PC-3 (cell line): ENCODE results near the gene CMTM4. TPM values are rescaled to one million over a fixed set of nuclear protein-coding genes. Genes with fewer than 3 reads are reported as not detected.

Experiments used
- ATAC-seq: fragments of 200-7000 bp; cut with Tn5 transposase; 2 replicates; pipeline ENCODE4 v1.9.1; 2020; ENCODE audit warnings: mild to moderate bottlenecking, moderate library complexity
- BruUV-seq: library from RNA; stranded (reverse); fragments of 400-500 nt; replicated peaks from 2 replicates; lab custom pipeline; 2021; lab: Mats Ljungman, UMichigan
- CTCF ChIA-PET: fragments of 300-600 bp; sonication (Branson Sonifier 250); formaldehyde crosslinking; loops from one replicate; lab custom pipeline; 2022; ENCODE audit warnings: antibody characterized with exemption; lab: Charles Lee
- POLR2A ChIA-PET: fragments of 300-600 bp; sonication (Branson Sonifier 250); formaldehyde crosslinking; loops from one replicate; lab custom pipeline; 2022; ENCODE audit warnings: antibody characterized with exemption; ENCODE audit not compliant: unreplicated experiment; lab: Charles Lee
- DNase-seq: peaks from one replicate; pipeline ENCODE4 v3.0.0-alpha.2; 2015
- H2AFZ ChIP-seq: fragments of 300-600 bp; sonication (generic); 2 replicates; pipeline ENCODE4 v1.6.0; 2016; ENCODE audit warnings: antibody characterized with exemption, low read length
- H3F3A ChIP-seq: fragments of 300-600 bp; sonication (generic); one replicate; pipeline ENCODE4 v1.6.0; 2017; ENCODE audit warnings: antibody characterized with exemption, low read length, control low read depth, mild to moderate bottlenecking; ENCODE audit not compliant: unreplicated experiment
- H3K27ac ChIP-seq: fragments of 300-600 bp; sonication (generic); 2 replicates; pipeline ENCODE4 v1.5.1; 2016; ENCODE audit warnings: mild to moderate bottlenecking, low read length
- H3K27me3 ChIP-seq: fragments of 300-600 bp; sonication (generic); 2 replicates; pipeline ENCODE4 v1.6.1; 2016; ENCODE audit warnings: low read length, mixed read lengths
- H3K36me3 ChIP-seq: fragments of 300-600 bp; sonication (generic); 2 replicates; pipeline ENCODE4 v1.6.1; 2016; ENCODE audit warnings: low read depth, mixed run types, low read length, mixed read lengths
- H3K4me1 ChIP-seq: fragments of 300-600 bp; sonication (generic); 2 replicates; pipeline ENCODE4 v1.5.1; 2016; ENCODE audit warnings: low read length; ENCODE audit not compliant: insufficient read depth
- H3K4me2 ChIP-seq: fragments of 300-600 bp; sonication (generic); 2 replicates; pipeline ENCODE4 v1.6.0; 2016; ENCODE audit warnings: low read length
- H3K4me3 ChIP-seq: fragments of 300-600 bp; sonication (generic); 2 replicates; pipeline ENCODE4 v1.5.1; 2016; ENCODE audit warnings: mild to moderate bottlenecking, low read length, mixed read lengths
- H3K79me2 ChIP-seq: fragments of 300-600 bp; sonication (generic); 2 replicates; pipeline ENCODE4 v1.6.1; 2017; ENCODE audit warnings: low read length, mixed read lengths
- H3K9ac ChIP-seq: fragments of 300-600 bp; sonication (generic); 2 replicates; pipeline ENCODE4 v1.6.0; 2016; ENCODE audit warnings: mild to moderate bottlenecking, low read length
- H3K9me2 ChIP-seq: fragments of 300-600 bp; sonication (generic); replicated peaks from 2 replicates; pipeline ENCODE4 v1.6.1; 2016; ENCODE audit warnings: mixed run types, low read length, mixed read lengths
- H3K9me3 ChIP-seq: fragments of 300-600 bp; sonication (generic); 2 replicates; pipeline ENCODE4 v1.6.1; 2016; ENCODE audit warnings: low read length, mixed read lengths
- H4K20me1 ChIP-seq: fragments of 300-600 bp; sonication (generic); 2 replicates; pipeline ENCODE4 v1.6.1; 2016; ENCODE audit warnings: low read length, mixed read lengths
- CTCF ChIP-seq: fragments of 300-600 bp; sonication (generic); conservative IDR thresholded peaks from 2 replicates; pipeline ENCODE4 v1.5.1; 2017; ENCODE audit warnings: antibody characterized with exemption, low read depth, mild to moderate bottlenecking, low read length
- EZH2 ChIP-seq: fragments of 300-600 bp; sonication (generic); IDR thresholded peaks from one replicate; pipeline ENCODE4 v1.6.1; 2017; ENCODE audit warnings: antibody characterized with exemption, mild to moderate bottlenecking, low read length; ENCODE audit not compliant: unreplicated experiment
- EZH2phosphoT487 ChIP-seq: fragments of 300-600 bp; sonication (generic); IDR thresholded peaks from 2 replicates; pipeline ENCODE4 v1.6.1; 2018; ENCODE audit warnings: mild to moderate bottlenecking, antibody characterized with exemption, low read length, borderline replicate concordance
- intact Hi-C: fragments of 100-400 bp; cut with micrococcal nuclease; formaldehyde crosslinking; loops from 2 replicates; pipeline ENCODE4 v1.9.0; 2023
- total RNA-seq: library from RNA; depleted of rRNA; stranded (reverse); fragments of >200 nt; gene quantifications from 2 replicates; pipeline ENCODE4 v1.2.3, GENCODE V29; 2014

CMTM4 gene
- total RNA-seq, 1 experiment from 2014 or later, result 16.9 TPM

GRCh38 chr16:66740533-66740932 is 44.0 kb upstream of the CMTM4 start:
- no TSS peak for BruUV-seq

GRCh38 chr16:66740010-66740409 is 43.5 kb upstream of the CMTM4 start:
- ChIA-PET CTCF (no interaction called here), POLR2A (no interaction called here)
- Histone ChIP-seq H3F3A (no peaks in the 10 kb centered on the region), H2AFZ (no peak overlapping the region), H3K9me3 (no peaks in the 10 kb centered on the region), H3K79me2 (peaks cover 48% of the 10 kb centered on the region), H3K27me3 (no peaks in the 10 kb centered on the region), H3K9ac (no peak overlapping the region), H3K4me2 (no peak overlapping the region), H3K27ac (no peak overlapping the region), H3K9me2 (no peaks in the 10 kb centered on the region), H3K4me1 (peaks cover 34% of the 10 kb centered on the region), H3K4me3 (no peak overlapping the region), H3K36me3 (peaks cover 41% of the 10 kb centered on the region), H4K20me1 (no peaks in the 10 kb centered on the region)
- no TSS peak for BruUV-seq
- ATAC-seq (no peak), DNase-seq (peak; percentile 42)
- TF ChIP-seq EZH2phosphoT487 (no peak), CTCF (peak; percentile 74)
- intact Hi-C loops, result no loop called here

More at GRCh38 chr16:66740533-66740932, 44.0 kb upstream of the CMTM4 start:
- peaks cover 32% of the 10 kb centered on the region for H3K4me1 ChIP-seq
- no peak overlapping the region for H3K4me3 ChIP-seq
- H3K9me2 ChIP-seq, result no peaks in the 10 kb centered on the region
- no peak for TF ChIP-seq EZH2
- TF ChIP-seq EZH2phosphoT487, result no peak
- no peak for TF ChIP-seq CTCF
- no peaks in the 10 kb centered on the region for H3K9me3 ChIP-seq
- peaks cover 38% of the 10 kb centered on the region for H3K36me3 ChIP-seq
- H3K9ac ChIP-seq, result no peak overlapping the region
- DNase-seq (peak; percentile 32), ATAC-seq (peak; percentile 40)
- H2AFZ ChIP-seq, result no peak overlapping the region
- H3K4me2 ChIP-seq, result no peak overlapping the region; the same call in 1 of the 2 replicates
- no peaks in the 10 kb centered on the region for H4K20me1 ChIP-seq
- POLR2A ChIA-PET, result no interaction called here
- intact Hi-C loops, result no loop called here
- peaks cover 48% of the 10 kb centered on the region for H3K79me2 ChIP-seq
- no peaks in the 10 kb centered on the region for H3F3A ChIP-seq
- H3K27ac ChIP-seq, result peak overlapping the region; percentile 48
- CTCF ChIA-PET, result no interaction called here
- no peaks in the 10 kb centered on the region for H3K27me3 ChIP-seq

GRCh38 chr16:66735891-66736290 is 39.3 kb upstream of the CMTM4 start:
- no peak for TF ChIP-seq EZH2phosphoT487
- no peak for TF ChIP-seq EZH2
- TF ChIP-seq CTCF, result no peak
- no peaks in the 10 kb centered on the region for H3F3A ChIP-seq
- H3K4me2 ChIP-seq, result peak overlapping the region; percentile 22; the same call in 1 of the 2 replicates
- peaks cover 24% of the 10 kb centered on the region for H3K4me1 ChIP-seq
- H4K20me1 ChIP-seq, result no peaks in the 10 kb centered on the region
- POLR2A ChIA-PET, result no interaction called here
- ATAC-seq, result peak; percentile 68
- no peak overlapping the region for H3K9ac ChIP-seq
- H3K36me3 ChIP-seq, result peaks cover 52% of the 10 kb centered on the region
- CTCF ChIA-PET, result interaction anchor here (0.7 kb wide), 1 partner anchor 15 kb away, joined by 3 read pairs; the partner anchor contains the start of gene DYNC1LI2
- H3K79me2 ChIP-seq, result peaks cover 34% of the 10 kb centered on the region
- no peaks in the 10 kb centered on the region for H3K27me3 ChIP-seq
- H3K9me2 ChIP-seq, result no peaks in the 10 kb centered on the region
- H3K9me3 ChIP-seq, result no peaks in the 10 kb centered on the region
- DNase-seq, result peak; percentile 82
- no peak overlapping the region for H3K4me3 ChIP-seq
- no peak overlapping the region for H2AFZ ChIP-seq
- no TSS peak for BruUV-seq
- H3K27ac ChIP-seq, result peak overlapping the region; percentile 71
- intact Hi-C loops, result no loop called here
